Pons (tissue), 1 donor: Measurements from ENCODE around the gene PHF21B.

Source experiments
- DNase-seq: peaks from one replicate; pipeline ENCODE4 v3.0.0-alpha.2; 2016; ENCODE audit warnings: low spot score

Gene PHF21B

GRCh38 chr22:44892803-44893730, 116.7 kb downstream of the PHF21B start:
- DNase-seq, result no peak

- DNase-seq, result no peak
Measured at GRCh38 chr22:44892243-44892642, 117.6 kb downstream of the PHF21B start.

- no peak for DNase-seq
Measured at GRCh38 chr22:44891791-44892190, 118.0 kb downstream of the PHF21B start.

GRCh38 chr22:44891293-44891747, 118.5 kb downstream of the PHF21B start:
- DNase-seq, result no peak

- DNase-seq, result no peak
Measured at GRCh38 chr22:44890416-44891292, 119.2 kb downstream of the PHF21B start.

- no peak for DNase-seq
Measured at GRCh38 chr22:44889255-44889878, 120.4 kb downstream of the PHF21B start.

GRCh38 chr22:44888491-44889254, 121.1 kb downstream of the PHF21B start:
- no peak for DNase-seq

- DNase-seq, result no peak
Measured at GRCh38 chr22:44887941-44888366, 121.9 kb downstream of the PHF21B start.

GRCh38 chr22:44885806-44886360, 123.9 kb downstream of the PHF21B start:
- DNase-seq, result no peak

- no peak for DNase-seq
Measured at GRCh38 chr22:44884968-44885805, 124.6 kb downstream of the PHF21B start.

GRCh38 chr22:44884562-44884961, 125.2 kb downstream of the PHF21B start:
- no peak for DNase-seq

GRCh38 chr22:44883011-44883421, 126.8 kb downstream of the PHF21B start:
- no peak for DNase-seq

- no peak for DNase-seq
Measured at GRCh38 chr22:44882226-44882905, 127.4 kb downstream of the PHF21B start.

- DNase-seq, result no peak
Measured at GRCh38 chr22:44881624-44882023, 128.2 kb downstream of the PHF21B start.

GRCh38 chr22:44880610-44881290, 129.1 kb downstream of the PHF21B start:
- no peak for DNase-seq

GRCh38 chr22:44879301-44879680, 130.5 kb downstream of the PHF21B start:
- no peak for DNase-seq

- no peak for DNase-seq
Measured at GRCh38 chr22:44878483-44879300, 131.1 kb downstream of the PHF21B start.

- DNase-seq, result no peak
Measured at GRCh38 chr22:44876921-44877320, 132.9 kb downstream of the PHF21B start.
